GM13977 (cell line): ENCODE results near the gene FAM13A.

Source experiments
- DNase-seq: peaks from one replicate; pipeline ENCODE4 v3.0.0; 2012; ENCODE audit warnings: low spot score
- CTCF ChIP-seq: IDR thresholded peaks from 2 replicates; pipeline ENCODE4 v1.5.1; 2012; ENCODE audit warnings: mild to moderate bottlenecking, control low read depth; ENCODE audit not compliant: insufficient read depth; ENCODE audit errors: extremely low read depth, missing control alignments
- in situ Hi-C: fragments of 300-500 bp; cut with MboI; formaldehyde crosslinking; loops from one replicate; pipeline ENCODE4 v1.12.0; 2022; ENCODE audit warnings: low sequenced_read_pairs, low pct_unique_long_range_greater_than_20kb, mixed read lengths, inconsistent platforms; ENCODE audit not compliant: unreplicated experiment

The FAM13A gene

GRCh38 chr4:89029591-89029990, 27.4 kb downstream of the FAM13A start:
- no peak for TF ChIP-seq CTCF
- no peak for DNase-seq
- in situ Hi-C loops: loop anchor here (10.0 kb wide), 1 partner anchor 215 kb away; no protein-coding TSS in a partner anchor

- in situ Hi-C loops: loop anchor here (10.0 kb wide), 1 partner anchor 212 kb away; no protein-coding TSS in a partner anchor
- no peak for TF ChIP-seq CTCF
- no peak for DNase-seq
Measured at GRCh38 chr4:89026542-89026941, 30.4 kb downstream of the FAM13A start.

- peak; percentile 70 for TF ChIP-seq CTCF
- DNase-seq: peak; percentile 50
- in situ Hi-C loops: loop anchor here (10.0 to 25.0 kb wide), 2 partner anchors 209 to 487 kb away; no protein-coding TSS in a partner anchor
Measured at GRCh38 chr4:89024051-89024675, 32.8 kb downstream of the FAM13A start.

- no peak for TF ChIP-seq CTCF
- DNase-seq: no peak
- in situ Hi-C loops: loop anchor here (10.0 to 25.0 kb wide), 2 partner anchors 208 to 486 kb away; no protein-coding TSS in a partner anchor
Measured at GRCh38 chr4:89023140-89023539, 33.8 kb downstream of the FAM13A start.

- in situ Hi-C loops: loop anchor here (10.0 to 25.0 kb wide), 2 partner anchors 208 to 485 kb away; no protein-coding TSS in a partner anchor
- no peak for TF ChIP-seq CTCF
- DNase-seq: no peak
Measured at GRCh38 chr4:89022426-89023128, 34.4 kb downstream of the FAM13A start.

- DNase-seq: no peak
- no peak for TF ChIP-seq CTCF
- in situ Hi-C loops: loop anchor here (10.0 to 25.0 kb wide), 2 partner anchors 207 to 484 kb away; no protein-coding TSS in a partner anchor
Measured at GRCh38 chr4:89021684-89022083, 35.3 kb downstream of the FAM13A start.
